GM21381 (cell line): ENCODE results near the gene PRKCZ.

ENCODE experiments used
- ATAC-seq: cut with Tn5 transposase; IDR thresholded peaks from one replicate; pipeline ENCODE4 v1.9.1; 2021; ENCODE audit warnings: mild to moderate bottlenecking, moderate library complexity; ENCODE audit not compliant: unreplicated experiment

The PRKCZ gene

DNA sequence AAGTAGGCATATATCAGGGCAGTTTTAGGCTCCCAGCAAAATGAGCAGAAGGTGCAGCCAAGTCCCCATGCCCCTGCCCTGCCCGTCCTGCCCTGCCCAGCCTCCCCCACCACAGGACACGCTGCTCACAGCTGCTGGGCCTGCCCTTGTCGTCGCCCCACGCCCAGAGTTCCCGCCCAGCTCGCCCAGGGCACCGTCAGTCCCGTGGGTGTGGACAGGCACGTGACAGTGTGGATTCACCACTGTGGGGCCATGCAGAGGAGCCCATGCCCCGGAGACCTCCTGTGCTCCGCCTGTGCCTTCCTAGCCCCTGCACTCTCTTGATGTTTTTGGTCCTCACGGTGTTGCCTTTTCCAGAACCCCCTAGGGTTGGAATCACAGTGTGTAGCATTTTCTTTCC, 137.4 kb downstream of the PRKCZ start:
- ATAC-seq = no peak

GRCh38 chr1:2188336-2188735, 138.1 kb downstream of the PRKCZ start:
- no peak for ATAC-seq

DNA sequence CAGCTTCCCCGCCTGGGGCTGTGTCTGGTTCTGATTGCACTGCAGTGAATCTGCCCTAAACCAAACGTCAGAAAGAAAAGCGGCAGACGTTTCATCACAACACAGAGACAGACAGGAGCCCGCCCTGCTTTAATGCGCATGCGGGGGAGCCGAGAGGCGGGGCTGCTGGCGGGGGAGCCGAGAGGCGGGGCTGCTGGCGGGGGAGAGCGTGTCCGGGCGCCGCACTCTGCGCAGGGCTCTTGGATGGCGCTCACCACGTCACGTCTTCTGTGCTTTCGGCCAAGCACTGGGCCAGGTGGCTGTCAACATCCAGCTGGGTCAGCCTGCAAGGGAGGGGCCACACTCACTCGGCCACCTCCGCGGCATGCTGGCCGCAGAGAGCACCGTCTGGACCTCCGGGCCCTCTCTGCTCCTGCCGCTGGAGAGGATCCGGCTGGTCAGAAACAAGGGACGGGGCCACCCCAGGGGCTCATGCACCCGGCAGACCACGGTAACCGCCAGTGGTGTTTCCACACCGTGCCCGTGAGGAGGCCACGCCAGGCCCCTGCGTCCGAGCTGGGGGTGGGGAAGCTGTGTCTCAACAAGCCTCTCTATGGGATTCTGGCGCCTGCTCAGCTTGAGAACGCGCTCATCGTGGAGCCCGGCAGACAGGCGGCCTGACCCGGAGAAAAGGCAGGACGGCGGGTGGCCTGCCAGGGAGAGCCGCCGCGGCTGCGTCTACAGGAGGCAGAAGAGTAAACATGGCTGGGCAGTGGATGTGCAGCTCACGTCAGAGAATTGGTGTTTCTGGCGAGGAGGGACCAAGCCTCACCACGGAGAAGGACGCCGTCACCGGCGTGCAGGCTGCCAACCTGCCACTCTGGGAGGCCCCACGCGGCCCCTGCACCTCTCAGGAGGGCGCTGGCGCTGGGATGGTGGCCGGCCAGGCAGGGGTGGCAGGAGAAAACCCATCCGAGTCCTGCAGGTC, 139.5 kb downstream of the PRKCZ start:
- peak; percentile 71 for ATAC-seq

- ATAC-seq = no peak
These were observed 140.3 kb downstream of the PRKCZ start for GRCh38 chr1:2190491-2190976.

GRCh38 chr1:2192031-2192995, 142.1 kb downstream of the PRKCZ start:
- no peak for ATAC-seq

DNA sequence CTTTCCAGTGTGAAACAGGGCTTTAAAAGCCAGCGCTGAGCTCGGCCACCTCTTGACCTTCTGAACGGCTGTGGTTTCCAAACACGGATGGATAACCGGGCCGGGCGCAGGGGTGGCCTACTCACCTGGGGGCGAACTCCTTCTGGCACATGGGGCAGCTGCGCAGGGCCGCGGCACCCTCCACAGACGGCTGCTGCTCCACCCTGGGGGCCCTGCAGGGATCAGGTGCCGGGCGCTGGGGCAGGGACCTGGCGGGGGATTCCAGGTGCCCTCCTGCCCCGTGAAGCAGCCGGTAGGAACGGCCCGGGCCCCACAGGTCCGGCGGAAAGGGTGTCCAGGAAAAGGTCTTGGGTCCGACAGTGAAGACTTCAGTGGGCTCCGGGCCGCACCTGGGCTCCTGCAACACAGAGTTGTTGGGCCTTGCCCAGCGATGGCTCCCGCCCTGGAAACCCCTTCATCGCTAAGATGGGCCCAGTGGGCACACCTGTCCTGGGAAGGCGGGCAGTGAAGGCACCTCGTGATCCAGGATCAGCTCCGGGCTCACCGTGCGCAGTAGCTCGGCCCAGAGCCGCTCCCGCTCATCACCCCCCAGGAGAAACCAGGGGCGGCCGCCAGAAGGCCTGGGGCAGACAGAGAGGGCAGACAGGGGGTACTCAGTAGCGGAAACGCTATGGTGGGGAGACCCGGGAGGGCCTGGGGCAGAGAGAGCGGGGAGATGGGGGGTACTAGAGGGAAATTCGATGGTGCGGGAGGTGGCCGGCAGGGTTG, 143.5 kb downstream of the PRKCZ start:
- no peak for ATAC-seq

- ATAC-seq = peak; percentile 39
These were observed 144.2 kb downstream of the PRKCZ start, which contains the start of gene FAAP20 for GRCh38 chr1:2194319-2194897. Gene FAAP20, minus strand, starts transcription at chr1:2194772. Its CDS starts 23 bp downstream, at chr1:2194749.

GRCh38 chr1:2194898-2195673, 144.9 kb downstream of the PRKCZ start:
- peak; percentile 52 for ATAC-seq

DNA sequence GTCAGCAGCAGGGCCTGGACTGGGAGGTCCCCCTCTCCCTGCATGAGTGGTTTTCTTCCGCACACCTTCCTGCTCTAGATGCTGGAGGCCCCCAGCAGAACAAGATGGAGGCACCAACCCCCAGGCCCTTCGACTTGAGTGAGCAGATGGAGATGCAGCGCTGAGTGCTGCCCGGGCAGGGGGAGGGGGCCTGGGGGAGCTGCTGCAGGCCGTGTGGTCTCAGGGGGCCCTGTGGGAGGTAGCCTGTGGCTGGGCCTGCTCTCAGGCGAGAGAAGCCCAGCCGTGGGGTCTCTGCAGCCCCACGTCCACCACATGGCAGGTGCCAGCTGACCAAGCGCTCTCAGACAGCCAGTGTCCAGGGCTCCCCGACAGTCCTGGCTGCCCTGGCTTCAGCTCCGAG, 145.6 kb downstream of the PRKCZ start:
- no peak for ATAC-seq

DNA sequence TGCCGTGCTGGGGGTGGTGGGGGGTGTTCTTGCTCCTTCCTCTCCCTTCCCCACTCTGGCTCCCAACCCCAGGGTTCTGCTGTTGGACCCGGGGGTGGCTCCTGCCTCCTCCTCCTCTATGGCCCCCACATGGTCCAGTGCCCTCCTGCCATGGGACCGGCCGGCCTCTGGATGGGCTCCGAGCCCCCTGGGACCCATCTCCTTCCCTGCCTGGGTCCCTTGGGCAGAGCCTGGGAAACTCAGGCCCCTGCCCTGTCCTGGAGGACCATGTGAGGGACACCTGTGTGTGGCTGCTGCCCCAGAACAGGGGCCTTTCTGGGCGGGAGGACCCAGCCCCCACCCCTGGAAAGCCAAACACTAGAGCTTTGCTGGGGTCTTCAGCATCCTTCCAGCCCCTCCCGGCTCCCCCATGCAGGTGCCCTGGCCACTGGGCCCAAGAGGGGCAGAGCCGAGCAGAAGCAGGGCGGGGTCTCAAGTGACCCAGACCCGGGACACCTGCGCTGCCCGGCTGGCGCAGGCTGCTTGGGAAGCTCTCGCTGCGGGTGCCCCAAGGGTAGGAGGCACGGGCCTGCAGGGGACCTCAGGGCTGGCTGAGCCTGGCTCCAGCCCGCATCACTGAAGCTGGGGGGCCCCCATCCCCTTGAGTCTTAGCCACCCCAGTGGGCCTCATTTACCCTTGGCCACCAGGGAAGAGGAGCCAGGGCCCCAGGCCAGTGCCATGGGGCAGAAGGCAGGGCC, 146.9 kb downstream of the PRKCZ start:
- ATAC-seq = no peak

GRCh38 chr1:2197707-2198165, 147.5 kb downstream of the PRKCZ start:
- ATAC-seq = no peak

DNA sequence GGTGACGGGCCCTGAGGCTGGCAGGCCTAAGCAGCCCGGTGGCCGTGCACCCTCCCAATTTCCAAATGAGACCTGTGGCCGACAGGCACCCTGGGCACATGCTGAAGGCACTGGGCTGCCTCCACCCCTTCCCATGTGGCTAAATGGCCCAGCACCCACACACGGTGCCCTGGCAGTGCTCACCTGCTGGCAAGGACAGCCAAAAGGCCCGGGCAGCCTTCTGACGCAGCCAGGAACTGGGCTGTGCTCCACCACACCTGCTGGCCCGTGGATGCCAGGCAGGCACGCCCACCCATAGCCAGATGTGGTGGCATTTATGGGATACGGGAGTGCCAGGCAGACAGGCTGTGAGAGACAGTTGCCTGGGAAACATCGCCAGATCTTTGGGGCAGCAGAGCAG, 148.4 kb downstream of the PRKCZ start:
- ATAC-seq = no peak

GRCh38 chr1:2199042-2199810, 149.0 kb downstream of the PRKCZ start:
- ATAC-seq = peak; percentile 50

DNA sequence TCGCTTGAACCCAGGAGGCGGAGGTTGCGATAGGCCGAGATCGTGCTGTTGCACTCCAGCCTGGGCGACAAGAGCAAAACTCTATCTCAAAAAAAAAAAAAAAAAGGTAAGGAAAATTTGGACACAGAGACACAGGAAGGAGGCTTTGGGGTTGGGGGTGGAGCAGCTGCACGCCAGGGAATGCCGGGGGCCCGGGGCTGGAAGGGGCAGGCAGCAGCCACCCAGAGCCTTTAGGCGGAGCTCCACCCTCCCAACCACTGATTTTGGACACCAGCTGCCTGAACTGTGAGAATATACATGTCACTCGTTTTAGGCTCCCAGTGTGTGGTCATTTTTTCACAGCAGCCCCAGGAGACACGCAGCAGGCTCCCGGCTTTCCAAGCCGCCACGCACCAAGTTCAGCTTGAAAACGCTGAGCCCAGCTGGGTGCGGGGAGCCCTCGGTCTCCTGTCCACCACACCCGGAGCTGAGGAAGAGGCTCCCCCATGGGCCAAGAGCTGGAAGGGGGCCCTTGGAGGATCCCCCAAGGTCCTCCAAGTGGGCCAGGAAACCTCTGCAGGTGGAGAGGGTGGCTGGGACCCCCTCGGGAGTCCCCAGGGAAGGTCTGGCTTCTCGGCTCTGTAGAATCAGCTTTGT, 150.2 kb downstream of the PRKCZ start:
- ATAC-seq = no peak

- no peak for ATAC-seq
These were observed 150.9 kb downstream of the PRKCZ start for GRCh38 chr1:2201062-2201461.

GRCh38 chr1:2202008-2202575, 151.9 kb downstream of the PRKCZ start:
- ATAC-seq = no peak
